Activated CD4-positive, alpha-beta memory T cell treated with anti-CD3 and anti-CD28 coated beads for 36 hours (primary cell): ENCODE measurements around the gene RAD51B. TPM values are rescaled to one million over a fixed set of nuclear protein-coding genes. Genes with fewer than 3 reads are reported as not detected.

Experiments
- CTCF ChIA-PET: fragments of 350-600 bp; sonication (Branson Sonifier 250); formaldehyde crosslinking; loops from one replicate; lab custom pipeline; 2021; ENCODE audit warnings: antibody characterized with exemption, inconsistent platforms; lab: Charles Lee
- POLR2A ChIA-PET: fragments of 350-600 bp; sonication (Branson Sonifier 250); formaldehyde crosslinking; loops from one replicate; lab custom pipeline; 2021; ENCODE audit warnings: antibody characterized with exemption; lab: Charles Lee
- DNase-seq: peaks from one replicate; pipeline ENCODE4 v3.0.0-alpha.2; 2020
- H3K27ac Mint-ChIP-seq: one replicate; pipeline ENCODE4 v1.8.0; 2021; ENCODE audit warnings: mixed read lengths
- H3K27me3 Mint-ChIP-seq: one replicate; pipeline ENCODE4 v1.8.0; 2021; ENCODE audit warnings: mixed read lengths
- H3K36me3 Mint-ChIP-seq: one replicate; pipeline ENCODE4 v1.8.0; 2021; ENCODE audit warnings: mixed read lengths
- H3K4me1 Mint-ChIP-seq: one replicate; pipeline ENCODE4 v1.8.0; 2021; ENCODE audit warnings: low read depth, mixed read lengths
- H3K4me3 Mint-ChIP-seq: one replicate; pipeline ENCODE4 v1.8.0; 2021; ENCODE audit warnings: mild to moderate bottlenecking, mixed read lengths
- H3K9me3 Mint-ChIP-seq: one replicate; pipeline ENCODE4 v1.8.0; 2021; ENCODE audit warnings: mixed read lengths
- intact Hi-C: fragments of 100-400 bp; cut with micrococcal nuclease; formaldehyde crosslinking; loops from one replicate; pipeline ENCODE4 v1.15.1; 2023
- total RNA-seq, 2 experiments: library from RNA; stranded (reverse); gene quantifications; one replicate each; pipeline ENCODE4 v1.2.3, GENCODE V29; 2021

Gene RAD51B
- total RNA-seq, 2 experiments from 2014 or later, result 32.3 to 34.3 TPM

DNA sequence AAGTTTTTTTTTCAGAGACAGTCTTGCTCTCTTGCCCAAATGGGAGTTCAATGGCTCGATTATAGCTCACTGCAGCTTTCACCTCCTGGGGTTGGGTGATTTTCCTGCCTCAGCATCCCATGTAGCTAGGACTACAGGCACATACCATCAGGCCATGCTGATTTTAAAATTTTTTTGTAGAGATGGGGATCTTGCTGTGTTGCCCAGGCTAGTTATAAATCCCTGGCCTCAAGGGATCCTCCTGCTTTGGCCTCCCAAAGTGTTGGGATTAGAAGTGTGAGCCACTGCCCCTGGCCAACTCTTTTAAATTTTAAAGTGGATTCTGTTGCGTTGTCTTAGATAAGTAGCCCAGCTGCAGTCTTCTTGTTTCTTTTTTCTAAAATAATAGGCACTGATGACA is 115.8 kb downstream of the RAD51B start:
- Mint-ChIP-seq H3K27me3 (no peaks in the 10 kb centered on the region), H3K4me1 (peaks cover 5% of the 10 kb centered on the region), H3K4me3 (no peak overlapping the region), H3K27ac (no peak overlapping the region), H3K36me3 (no peaks in the 10 kb centered on the region), H3K9me3 (peaks cover 6% of the 10 kb centered on the region)
- CTCF ChIA-PET, result interaction anchor here (1.4 kb wide), 1 partner anchor 909 kb away, joined by 5 read pairs; no protein-coding TSS in a partner anchor
- no peak for DNase-seq
- intact Hi-C loops, result loop anchor here (2.0 kb wide), 1 partner anchor 881 kb away; no protein-coding TSS in a partner anchor
- POLR2A ChIA-PET, result no interaction called here

DNA sequence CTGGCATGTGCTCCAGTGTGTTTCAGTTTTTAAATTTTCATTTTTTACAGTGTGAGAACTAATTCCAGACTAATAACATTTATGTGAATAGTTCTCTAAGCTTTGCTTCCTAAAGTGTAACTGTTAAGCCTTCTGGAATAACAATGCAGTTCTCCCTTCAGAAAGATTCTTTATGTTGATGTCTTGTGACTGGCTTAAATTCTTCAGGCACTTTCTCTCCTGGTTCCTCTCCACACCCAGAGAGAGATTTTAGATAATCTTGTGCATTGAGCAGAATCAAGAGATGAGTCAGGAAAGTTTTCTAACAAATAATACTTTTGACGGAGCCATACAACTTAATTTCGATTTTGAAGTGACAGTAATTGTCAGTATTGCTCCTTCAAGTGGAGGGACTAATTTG is 118.5 kb downstream of the RAD51B start:
- Mint-ChIP-seq H3K4me1 (peaks cover 5% of the 10 kb centered on the region), H3K27me3 (no peaks in the 10 kb centered on the region), H3K36me3 (no peaks in the 10 kb centered on the region), H3K9me3 (no peaks in the 10 kb centered on the region), H3K27ac (no peak overlapping the region), H3K4me3 (no peak overlapping the region)
- intact Hi-C loops, result no loop called here
- DNase-seq, result no peak
- POLR2A ChIA-PET, result no interaction called here
- CTCF ChIA-PET, result interaction anchor here (1.2 kb wide), 1 partner anchor 906 kb away, joined by 6 read pairs; no protein-coding TSS in a partner anchor

DNA sequence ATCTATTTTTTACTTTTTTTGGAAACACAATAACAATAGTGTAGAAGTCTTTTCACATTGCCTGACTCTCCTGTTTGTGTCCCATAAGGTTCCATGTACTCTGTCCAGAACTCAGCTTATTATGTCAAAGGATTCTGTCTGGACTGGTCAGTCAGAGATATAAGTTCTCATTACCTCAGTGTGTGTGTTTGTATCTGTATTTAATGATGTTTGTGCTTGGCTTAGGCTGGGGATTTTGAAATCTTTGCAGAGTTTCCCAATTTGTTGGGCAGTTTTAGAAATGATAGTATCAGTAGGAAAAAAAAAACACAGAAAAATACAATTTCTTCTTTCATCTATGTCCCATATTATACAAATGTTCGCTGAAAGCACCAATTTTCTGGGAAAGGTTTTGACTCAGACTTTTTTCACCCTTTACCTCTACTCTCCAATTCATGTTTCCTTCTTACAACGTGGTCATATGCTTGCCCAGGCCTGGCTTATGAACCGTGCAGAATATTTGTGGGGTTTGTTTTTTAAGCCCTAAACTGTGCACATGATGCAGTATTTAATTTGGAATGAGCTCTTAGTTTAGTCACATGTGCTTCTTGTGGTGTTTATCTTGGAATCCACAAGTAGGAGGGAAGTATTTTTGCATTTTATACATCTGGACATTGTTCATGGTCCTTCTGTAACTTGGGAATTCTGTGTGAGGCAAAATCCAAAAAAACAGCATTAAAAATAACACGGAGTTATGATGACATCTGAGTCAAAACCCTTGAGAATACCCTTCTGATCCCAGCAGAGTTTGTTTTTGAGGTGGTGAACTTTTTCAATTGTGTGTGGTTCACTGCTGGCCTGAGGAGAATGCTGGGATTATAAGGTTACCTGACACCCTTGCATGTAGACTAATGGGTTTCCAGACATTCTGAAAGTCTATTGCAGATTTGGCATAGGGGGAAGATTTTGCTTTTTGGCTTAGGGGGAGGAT is 121.2 kb downstream of the RAD51B start:
- ChIA-PET CTCF (interaction anchor here (1.3 to 1.6 kb wide), 3 partner anchors 884 to 903 kb away, joined by 3 to 9 read pairs (median 4); no protein-coding TSS in a partner anchor), POLR2A (no interaction called here)
- no peak for DNase-seq
- no peaks in the 10 kb centered on the region for H3K9me3 Mint-ChIP-seq
- H3K4me1 Mint-ChIP-seq, result no peaks in the 10 kb centered on the region
- H3K27me3 Mint-ChIP-seq, result no peaks in the 10 kb centered on the region
- no peak overlapping the region for H3K4me3 Mint-ChIP-seq
- intact Hi-C loops, result loop anchor here (5.0 kb wide), 1 partner anchor 307 kb away; no protein-coding TSS in a partner anchor
- H3K27ac Mint-ChIP-seq, result no peak overlapping the region
- no peaks in the 10 kb centered on the region for H3K36me3 Mint-ChIP-seq

DNA sequence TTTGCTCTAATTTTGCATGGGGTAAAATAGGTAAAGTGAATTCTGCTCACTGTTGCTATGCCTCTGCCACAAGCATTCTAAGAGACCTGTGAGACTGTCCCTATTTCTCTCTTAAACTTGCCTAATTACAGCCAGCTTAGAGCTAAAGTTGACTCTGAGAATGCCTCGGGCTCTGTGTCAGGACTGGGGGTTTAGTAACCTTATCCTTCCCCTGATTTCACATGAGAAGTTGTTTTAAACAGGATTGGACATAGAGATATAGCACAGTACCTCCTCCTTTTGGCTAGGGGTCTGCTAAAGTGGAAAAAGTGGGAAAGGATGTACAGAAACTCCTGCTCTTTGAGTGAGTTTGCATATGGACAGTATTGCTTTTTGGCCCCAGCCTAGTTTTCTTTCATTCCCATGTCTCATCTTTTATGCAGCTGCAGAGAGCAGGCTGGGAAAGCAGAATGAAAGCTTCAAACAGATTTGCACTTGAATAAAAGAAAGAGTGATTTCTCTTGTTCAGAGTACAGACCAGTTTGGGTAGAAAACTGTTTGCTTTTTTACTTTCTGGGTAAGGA is 122.0 kb downstream of the RAD51B start:
- no peaks in the 10 kb centered on the region for H3K36me3 Mint-ChIP-seq
- H3K27ac Mint-ChIP-seq, result no peak overlapping the region
- no peaks in the 10 kb centered on the region for H3K9me3 Mint-ChIP-seq
- DNase-seq, result no peak
- intact Hi-C loops, result loop anchor here (1.0 to 5.0 kb wide), 2 partner anchors 306 to 903 kb away; no protein-coding TSS in a partner anchor
- H3K4me3 Mint-ChIP-seq, result no peak overlapping the region
- H3K4me1 Mint-ChIP-seq, result no peaks in the 10 kb centered on the region
- ChIA-PET POLR2A (no interaction called here), CTCF (interaction anchor here (0.7 to 1.5 kb wide), 3 partner anchors 30 to 903 kb away, joined by 3 to 9 read pairs (median 3); no protein-coding TSS in a partner anchor)
- H3K27me3 Mint-ChIP-seq, result no peaks in the 10 kb centered on the region

DNA sequence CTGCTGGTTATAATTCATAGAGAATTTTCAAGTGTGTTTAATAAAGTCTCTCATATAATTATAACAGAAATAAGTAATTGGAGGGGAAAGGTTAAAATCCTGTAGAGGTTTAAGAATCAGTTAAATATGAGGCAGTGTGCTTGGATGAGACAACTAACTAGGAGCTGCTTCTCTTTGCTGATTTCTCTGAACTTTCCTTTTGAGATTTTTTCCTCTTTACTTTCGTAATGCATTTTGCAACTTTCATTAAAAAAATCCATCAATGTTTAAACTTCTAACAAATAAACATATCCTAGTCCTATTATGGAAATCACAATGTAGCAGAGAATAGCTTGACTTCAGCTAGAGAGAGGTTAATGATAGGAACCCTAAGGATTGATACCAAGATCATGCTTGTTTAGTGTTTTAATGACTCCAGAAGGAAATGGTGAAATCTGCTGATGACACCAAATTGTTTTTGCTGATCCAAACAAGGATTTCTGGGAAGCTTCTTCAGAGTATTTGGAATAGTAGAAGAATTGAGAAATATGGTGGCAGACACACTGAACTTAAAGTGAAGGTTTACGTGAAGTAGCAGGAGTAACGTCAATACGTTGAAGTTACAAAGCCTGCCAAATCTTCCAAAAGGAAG is 122.6 kb downstream of the RAD51B start:
- no peaks in the 10 kb centered on the region for H3K36me3 Mint-ChIP-seq
- H3K4me1 Mint-ChIP-seq, result no peaks in the 10 kb centered on the region
- DNase-seq, result no peak
- CTCF ChIA-PET, result interaction anchor here (0.7 to 2.9 kb wide), 3 partner anchors 30 to 902 kb away, joined by 3 to 31 read pairs (median 9); no protein-coding TSS in a partner anchor
- H3K27ac Mint-ChIP-seq, result no peak overlapping the region
- H3K27me3 Mint-ChIP-seq, result no peaks in the 10 kb centered on the region
- no peaks in the 10 kb centered on the region for H3K9me3 Mint-ChIP-seq
- intact Hi-C loops, result loop anchor here (1.0 to 5.0 kb wide), 2 partner anchors 305 to 902 kb away; no protein-coding TSS in a partner anchor
- no peak overlapping the region for H3K4me3 Mint-ChIP-seq
- POLR2A ChIA-PET, result no interaction called here

DNA sequence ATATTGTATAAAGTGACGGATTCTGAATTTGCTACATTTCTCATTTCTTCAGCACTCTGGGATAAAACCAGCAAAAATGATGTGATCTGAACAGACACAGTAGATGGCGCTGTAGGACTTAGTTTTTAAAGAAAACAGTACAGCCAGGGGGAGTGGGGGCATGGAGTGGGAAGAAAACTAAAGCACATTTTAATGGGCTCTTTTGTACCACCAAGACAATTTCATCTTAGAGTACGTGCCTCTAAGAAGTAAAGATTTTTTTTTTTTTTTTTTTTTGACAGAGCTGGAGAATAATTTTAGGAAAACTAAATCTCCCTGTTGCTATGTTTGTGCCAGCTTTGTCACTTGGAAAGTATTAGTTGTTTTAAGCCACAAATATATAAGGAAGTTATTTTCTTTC is 124.4 kb downstream of the RAD51B start:
- POLR2A ChIA-PET, result interaction anchor here (0.7 kb wide), 1 partner anchor 849 kb away, joined by 3 read pairs; no protein-coding TSS in a partner anchor

DNA sequence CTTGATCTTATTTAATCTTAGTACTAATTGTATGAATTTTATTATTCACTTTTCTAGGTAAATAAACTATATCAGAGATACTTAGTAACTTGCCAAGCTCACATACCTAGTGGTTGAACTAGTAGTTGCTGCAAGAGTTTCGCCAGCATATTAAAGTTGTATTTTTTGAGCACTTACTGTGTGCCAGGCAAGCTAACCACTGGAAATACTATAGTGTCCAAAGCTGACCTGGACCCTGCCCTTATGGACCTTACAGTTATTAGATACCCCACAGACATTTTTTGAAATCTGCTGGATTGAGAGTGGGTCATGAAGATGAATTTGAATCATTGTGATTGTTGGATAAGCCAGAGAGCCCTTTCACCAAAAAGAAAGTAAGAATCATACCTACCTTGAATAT is 125.0 kb downstream of the RAD51B start:
- Mint-ChIP-seq H3K36me3 (no peaks in the 10 kb centered on the region), H3K4me1 (no peaks in the 10 kb centered on the region), H3K9me3 (no peaks in the 10 kb centered on the region), H3K4me3 (no peak overlapping the region), H3K27ac (no peak overlapping the region), H3K27me3 (no peaks in the 10 kb centered on the region)
- intact Hi-C loops, result loop anchor here (5.0 kb wide), 1 partner anchor 303 kb away; no protein-coding TSS in a partner anchor
- CTCF ChIA-PET, result interaction anchor here (0.6 to 2.9 kb wide), 18 partner anchors 8 to 918 kb away, joined by 3 to 31 read pairs (median 3); no protein-coding TSS in a partner anchor
- no peak for DNase-seq
- POLR2A ChIA-PET, result interaction anchor here (0.7 kb wide), 1 partner anchor 849 kb away, joined by 3 read pairs; no protein-coding TSS in a partner anchor

More for the DNA sequence above, 124.4 kb downstream of the RAD51B start:
- no peaks in the 10 kb centered on the region for H3K9me3 Mint-ChIP-seq
- peak; percentile 14 for DNase-seq
- H3K4me3 Mint-ChIP-seq, result no peak overlapping the region
- H3K27ac Mint-ChIP-seq, result no peak overlapping the region
- no peaks in the 10 kb centered on the region for H3K27me3 Mint-ChIP-seq
- CTCF ChIA-PET, result interaction anchor here (0.6 to 2.9 kb wide), 20 partner anchors 8 to 919 kb away, joined by 3 to 31 read pairs (median 3); no protein-coding TSS in a partner anchor
- no peaks in the 10 kb centered on the region for H3K4me1 Mint-ChIP-seq
- intact Hi-C loops, result loop anchor here (5.0 kb wide), 1 partner anchor 303 kb away; no protein-coding TSS in a partner anchor
- H3K36me3 Mint-ChIP-seq, result no peaks in the 10 kb centered on the region

DNA sequence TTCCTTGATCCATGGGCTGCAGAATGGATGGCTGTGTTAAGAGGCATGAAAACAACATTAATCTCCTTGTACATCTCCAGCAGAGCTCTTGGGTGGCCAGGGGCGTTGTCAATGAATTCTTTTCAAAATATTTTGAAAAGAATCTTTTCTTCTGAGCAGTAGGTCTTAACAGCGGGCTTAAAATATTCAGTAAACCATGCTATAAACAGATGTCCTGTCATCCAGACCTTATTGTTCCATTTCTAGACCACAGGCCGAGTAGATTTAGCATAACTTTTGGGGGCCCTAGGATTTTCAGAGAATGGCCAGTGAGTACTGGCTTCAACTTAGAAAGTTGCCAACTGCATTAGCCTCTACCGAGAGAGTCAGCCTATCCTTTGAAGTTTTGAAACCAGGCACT is 130.2 kb downstream of the RAD51B start:
- DNase-seq, result no peak
- POLR2A ChIA-PET, result no interaction called here
- no peak overlapping the region for H3K4me3 Mint-ChIP-seq
- no peaks in the 10 kb centered on the region for H3K9me3 Mint-ChIP-seq
- no peak overlapping the region for H3K27ac Mint-ChIP-seq
- no peaks in the 10 kb centered on the region for H3K4me1 Mint-ChIP-seq
- no peaks in the 10 kb centered on the region for H3K36me3 Mint-ChIP-seq
- CTCF ChIA-PET, result no interaction called here
- no peaks in the 10 kb centered on the region for H3K27me3 Mint-ChIP-seq
- intact Hi-C loops, result no loop called here

DNA sequence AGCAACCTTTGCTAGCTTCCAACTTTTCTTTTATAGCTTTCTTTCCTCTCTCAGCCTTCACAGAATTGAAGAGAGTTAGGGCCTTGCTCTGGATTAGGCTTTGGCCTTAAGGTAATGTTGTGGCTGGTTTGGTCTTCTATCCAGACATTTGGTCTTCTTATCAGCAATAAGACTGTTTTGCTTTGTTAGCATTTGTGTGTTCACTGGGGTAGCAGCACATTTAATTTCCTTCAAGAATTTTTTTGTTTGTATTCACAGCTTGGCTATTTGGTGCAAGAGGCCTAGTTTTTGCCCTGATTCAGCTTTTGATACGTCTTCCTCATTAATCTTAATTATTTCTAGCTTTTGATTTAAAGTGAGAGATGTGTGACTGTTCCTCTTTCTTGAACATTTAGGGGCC is 130.8 kb downstream of the RAD51B start:
- no peak overlapping the region for H3K27ac Mint-ChIP-seq
- H3K4me1 Mint-ChIP-seq, result no peaks in the 10 kb centered on the region
- H3K4me3 Mint-ChIP-seq, result no peak overlapping the region
- no peak for DNase-seq
- ChIA-PET CTCF (no interaction called here), POLR2A (no interaction called here)
- intact Hi-C loops, result no loop called here
- H3K27me3 Mint-ChIP-seq, result no peaks in the 10 kb centered on the region
- H3K36me3 Mint-ChIP-seq, result no peaks in the 10 kb centered on the region
- H3K9me3 Mint-ChIP-seq, result no peaks in the 10 kb centered on the region

DNA sequence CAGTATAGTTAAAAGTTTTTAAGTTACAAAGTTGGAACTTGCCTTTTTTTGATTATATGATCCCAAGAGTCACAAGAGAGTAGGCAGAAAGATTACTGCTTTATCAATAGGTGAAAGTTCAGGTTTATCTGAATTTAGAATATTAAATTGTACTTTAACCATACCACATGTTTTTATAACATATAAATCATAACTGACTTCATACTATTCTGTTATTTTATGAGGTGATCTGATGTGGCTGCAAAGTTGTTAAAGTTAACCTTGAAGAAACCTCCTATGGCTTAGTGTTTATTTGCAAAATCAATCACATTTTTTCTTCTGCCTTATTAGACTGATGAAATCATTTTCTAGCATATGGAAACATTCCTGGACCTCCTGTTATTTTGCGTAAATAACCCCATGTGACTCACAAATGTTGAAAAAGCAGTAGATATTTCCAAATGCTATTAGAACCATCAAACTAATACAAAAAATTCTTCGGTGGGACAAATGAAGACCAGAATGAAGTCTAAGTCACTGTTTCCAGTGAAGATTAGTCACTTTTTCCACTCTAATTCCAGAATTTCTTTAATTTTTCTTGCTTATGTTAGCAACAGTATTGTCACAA is 132.1 kb downstream of the RAD51B start:
- ChIA-PET CTCF (interaction anchor here (1.2 kb wide), 1 partner anchor 8 kb away, joined by 3 read pairs; no protein-coding TSS in a partner anchor), POLR2A (no interaction called here)
- Mint-ChIP-seq H3K4me3 (no peak overlapping the region), H3K27me3 (no peaks in the 10 kb centered on the region), H3K4me1 (no peaks in the 10 kb centered on the region), H3K9me3 (no peaks in the 10 kb centered on the region), H3K36me3 (no peaks in the 10 kb centered on the region), H3K27ac (no peak overlapping the region)
- no peak for DNase-seq
- intact Hi-C loops, result no loop called here

DNA sequence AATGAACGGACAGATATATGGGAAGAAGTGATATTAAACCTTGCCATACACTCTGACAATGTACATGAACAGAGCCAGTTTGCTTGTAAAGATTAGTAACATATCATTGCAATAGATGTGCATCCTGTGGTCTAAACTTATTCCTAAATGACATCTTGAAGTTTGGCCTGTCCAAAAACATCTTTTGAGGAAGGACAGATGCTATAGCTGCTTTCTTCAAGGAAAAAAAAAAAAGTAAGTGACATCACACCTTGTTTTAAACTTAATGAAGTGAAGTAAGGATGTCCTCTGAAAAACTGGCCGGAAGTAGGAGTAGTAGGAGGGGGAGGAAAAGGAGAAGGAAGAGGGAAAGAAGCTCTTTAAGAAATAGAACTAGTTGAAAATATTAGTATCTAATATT is 132.8 kb downstream of the RAD51B start:
- Mint-ChIP-seq H3K4me3 (no peak overlapping the region), H3K27ac (no peak overlapping the region), H3K27me3 (no peaks in the 10 kb centered on the region), H3K4me1 (no peaks in the 10 kb centered on the region), H3K36me3 (no peaks in the 10 kb centered on the region), H3K9me3 (no peaks in the 10 kb centered on the region)
- no peak for DNase-seq
- CTCF ChIA-PET, result interaction anchor here (1.2 kb wide), 1 partner anchor 8 kb away, joined by 3 read pairs; no protein-coding TSS in a partner anchor
- intact Hi-C loops, result no loop called here
- POLR2A ChIA-PET, result interaction anchor here (0.6 kb wide), 1 partner anchor 810 kb away, joined by 6 read pairs; no protein-coding TSS in a partner anchor
